GM21528 (cell line): ENCODE data around the gene SIL1.
"Not testable (repeated sequence)": the region's sequence is repeated elsewhere in the genome, so short reads cannot be mapped to it uniquely, and the experiment has no call there.

Experiments used
- ATAC-seq: cut with Tn5 transposase; IDR thresholded peaks from one replicate; pipeline ENCODE4 v1.9.1; 2021; ENCODE audit warnings: mild to moderate bottlenecking, moderate library complexity; ENCODE audit not compliant: unreplicated experiment, low FRiP score

Gene SIL1

DNA sequence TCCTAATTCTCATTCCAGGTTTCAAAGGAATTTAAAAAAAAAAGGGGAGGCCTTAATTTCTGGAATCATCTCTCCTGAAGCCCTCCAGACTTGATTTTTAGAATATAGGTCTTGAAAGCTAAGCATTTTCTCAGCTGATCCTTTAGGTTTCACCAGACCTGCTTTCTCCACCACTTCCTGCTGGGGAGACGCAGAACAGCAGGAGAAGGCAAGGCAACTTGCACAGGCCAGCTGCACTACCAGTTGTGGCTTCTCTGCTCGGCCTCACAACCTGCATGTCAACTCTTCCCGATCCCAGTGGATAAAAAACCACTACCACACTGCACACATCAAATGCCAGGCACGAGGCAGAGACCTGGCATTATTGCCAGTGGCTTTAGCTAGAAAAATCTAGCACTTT, 119.8 kb downstream of the SIL1 start:
- no peak for ATAC-seq

DNA sequence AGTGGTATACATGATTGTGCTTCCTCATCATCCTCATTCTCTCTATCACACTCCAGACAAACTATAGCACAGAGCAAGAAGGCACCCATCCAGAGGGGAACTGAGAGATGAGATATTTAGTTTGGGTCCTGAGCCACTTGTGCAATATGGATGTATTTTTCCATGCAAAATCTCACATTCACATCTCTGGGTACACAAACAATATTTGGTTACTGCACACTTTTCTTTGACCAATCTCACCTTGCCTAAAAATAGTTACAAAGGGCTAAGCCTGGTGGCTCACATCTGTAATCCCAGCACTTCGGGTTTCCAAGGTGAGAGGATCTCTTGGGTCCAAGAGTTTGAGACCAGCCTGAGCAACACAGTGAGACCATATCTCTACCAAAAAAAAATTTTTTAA, 120.3 kb downstream of the SIL1 start:
- no peak for ATAC-seq

DNA sequence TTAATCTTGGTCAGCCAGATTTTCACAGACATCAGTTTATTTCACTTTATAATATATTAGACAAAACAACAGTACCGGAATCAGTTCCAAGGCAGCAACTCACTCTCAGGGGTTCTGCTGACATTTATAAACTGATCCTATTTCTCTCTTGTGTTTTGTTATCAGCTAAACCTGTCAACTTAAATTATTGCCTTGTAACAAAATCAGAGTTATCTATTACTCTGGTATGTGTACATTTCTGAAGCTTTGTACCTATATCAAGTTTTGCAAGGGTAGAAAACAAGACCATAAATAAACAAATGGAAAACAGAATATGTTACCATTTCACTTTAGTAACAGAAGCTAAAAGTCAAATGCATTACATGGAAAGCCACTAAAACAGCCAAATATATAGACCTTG, 122.1 kb downstream of the SIL1 start:
- no peak for ATAC-seq

- no peak for ATAC-seq
These were observed 122.8 kb downstream of the SIL1 start for GRCh38 chr5:139075066-139076050.

DNA sequence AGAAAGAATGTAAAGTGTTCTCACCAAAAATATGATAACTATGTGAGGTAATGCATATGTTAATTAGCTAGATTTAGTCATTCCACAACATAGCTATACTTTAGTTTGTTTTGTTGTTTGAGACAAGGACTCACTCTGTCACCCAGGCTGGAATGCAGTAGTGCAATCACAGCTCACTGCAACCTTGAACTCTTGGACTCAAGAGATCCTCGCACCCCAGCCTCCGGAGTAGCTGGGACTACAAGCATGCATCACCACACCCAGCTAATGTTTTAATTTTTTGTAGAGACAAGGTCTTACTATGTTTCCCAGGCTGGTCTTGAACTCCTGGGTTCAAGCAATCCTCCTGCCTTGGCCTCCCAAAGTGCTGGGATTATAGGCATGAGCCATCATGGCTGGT, 124.2 kb downstream of the SIL1 start:
- not testable (repeated sequence) for ATAC-seq

DNA sequence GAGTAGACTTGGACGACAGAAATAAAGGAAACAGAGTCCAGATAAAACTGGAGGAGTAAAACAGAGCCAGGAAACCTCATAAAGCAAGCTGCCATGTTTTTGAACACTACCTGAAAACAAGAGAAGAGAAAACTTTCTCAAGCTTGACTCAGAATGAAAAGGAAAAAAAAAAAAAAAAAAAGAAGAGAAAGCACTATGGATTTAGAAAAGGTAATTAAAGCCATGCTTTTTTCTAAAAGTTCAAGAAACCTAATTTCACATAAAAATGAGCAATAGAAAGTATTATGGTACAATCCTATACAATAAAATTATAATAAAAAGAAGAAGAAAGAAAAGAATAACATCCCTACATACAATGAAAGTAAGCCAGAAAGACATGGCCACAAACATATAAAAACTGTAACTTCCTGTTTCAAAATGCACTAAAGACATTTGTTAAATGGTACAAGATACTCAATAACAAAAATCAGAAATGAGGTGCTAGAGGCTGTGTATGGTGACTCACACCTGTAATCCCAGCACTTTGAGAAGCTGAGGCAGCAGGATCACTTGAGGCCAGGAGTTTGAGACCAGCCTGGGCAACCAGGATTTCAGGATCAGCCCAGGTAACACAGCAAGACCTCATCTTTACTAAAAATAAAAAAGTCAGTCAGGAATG, 129.5 kb downstream of the SIL1 start:
- ATAC-seq, result no peak

DNA sequence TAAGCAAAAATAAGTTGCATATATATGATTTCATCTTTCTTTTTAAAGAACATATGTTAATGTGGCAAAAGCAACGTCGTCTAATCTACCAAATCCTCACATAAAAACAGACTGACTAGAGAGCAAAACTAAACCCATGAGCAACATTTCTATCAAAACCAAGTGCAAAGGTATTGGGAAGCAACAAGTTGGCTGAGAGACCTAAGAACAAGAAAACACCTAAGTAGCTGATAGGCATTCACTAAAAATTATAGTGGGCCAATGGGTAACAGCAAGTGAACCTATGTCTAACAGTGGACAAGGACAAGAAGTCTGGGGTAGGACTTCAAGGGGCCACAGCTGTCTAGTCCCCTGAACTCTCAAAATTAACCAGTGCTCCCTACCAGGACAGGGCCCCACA, 130.1 kb downstream of the SIL1 start:
- ATAC-seq, result no peak

DNA sequence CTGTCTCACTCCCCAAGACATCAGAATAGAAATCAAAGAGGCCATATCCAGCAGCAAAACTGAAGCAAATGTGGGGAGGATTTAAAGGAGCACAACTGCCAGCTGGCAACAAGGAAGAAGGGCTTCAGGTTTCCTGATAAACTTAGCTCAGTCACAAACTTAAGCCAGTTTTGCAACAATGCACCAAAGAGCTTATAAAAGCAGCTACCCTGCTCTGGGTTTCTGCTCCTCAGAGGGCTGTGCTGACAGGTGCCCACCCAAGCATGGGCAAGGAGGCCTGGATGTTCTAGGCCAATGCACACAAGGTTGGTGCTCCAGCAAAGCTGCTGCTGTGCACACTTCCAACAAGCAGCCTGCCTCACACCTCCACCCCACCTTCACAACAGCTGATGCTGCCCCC, 132.9 kb downstream of the SIL1 start:
- no peak for ATAC-seq

GRCh38 chr5:139064613-139065012, 133.6 kb downstream of the SIL1 start:
- ATAC-seq, result no peak

DNA sequence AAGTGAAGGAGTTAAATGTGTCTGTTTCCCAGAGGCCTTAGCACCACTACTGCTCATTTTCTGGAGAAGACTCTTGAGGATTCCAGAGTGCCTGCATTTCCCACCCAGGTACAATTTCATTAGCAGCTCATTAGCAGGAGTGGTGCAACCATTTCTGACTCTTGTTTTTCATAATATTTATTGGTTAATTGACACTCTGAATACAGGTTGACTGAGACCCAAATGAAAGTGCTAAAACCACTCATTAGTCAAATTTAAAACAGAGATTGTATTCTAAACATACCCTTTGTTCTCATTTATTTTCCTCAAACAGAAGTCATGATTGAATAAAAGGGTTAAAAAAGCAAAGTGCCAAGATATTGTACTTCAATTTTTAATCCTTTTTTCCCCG, 134.5 kb downstream of the SIL1 start:
- no peak for ATAC-seq

DNA sequence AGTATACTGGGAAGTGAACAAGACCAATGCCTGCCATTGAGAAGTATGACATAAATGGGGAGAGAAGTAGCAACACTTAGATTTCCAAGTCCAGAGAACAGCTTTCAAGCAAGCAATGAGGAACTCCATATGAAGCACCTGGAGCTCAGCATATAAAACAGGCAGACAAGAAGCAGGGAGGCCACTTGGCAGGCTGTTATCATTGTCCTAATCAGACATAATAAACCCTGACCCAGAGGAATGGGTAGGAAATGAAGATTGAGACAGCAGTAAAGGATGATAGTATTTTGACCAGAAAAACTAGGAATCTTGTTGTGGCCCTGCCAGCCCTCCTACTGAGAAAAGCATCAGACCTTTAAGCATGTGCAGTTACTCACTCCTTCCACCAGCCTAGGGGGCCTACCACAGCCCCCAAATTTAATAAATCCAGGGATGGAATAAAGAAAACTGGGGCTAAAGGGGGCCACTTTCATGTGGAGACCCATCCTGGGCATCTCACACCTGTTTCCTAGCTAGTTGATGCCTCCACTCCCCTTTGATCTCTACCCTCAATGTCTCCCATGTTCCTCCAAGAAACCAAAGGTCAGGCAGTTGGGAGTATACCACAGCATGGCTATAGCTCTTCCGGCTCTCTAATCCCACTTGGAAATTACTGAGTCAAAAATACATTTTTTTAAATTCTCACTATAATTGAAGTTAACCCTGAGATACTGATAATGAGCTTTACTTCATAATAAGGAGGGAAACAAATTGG, 135.1 kb downstream of the SIL1 start:
- no peak for ATAC-seq

GRCh38 chr5:139061856-139062255, 136.3 kb downstream of the SIL1 start:
- no peak for ATAC-seq

DNA sequence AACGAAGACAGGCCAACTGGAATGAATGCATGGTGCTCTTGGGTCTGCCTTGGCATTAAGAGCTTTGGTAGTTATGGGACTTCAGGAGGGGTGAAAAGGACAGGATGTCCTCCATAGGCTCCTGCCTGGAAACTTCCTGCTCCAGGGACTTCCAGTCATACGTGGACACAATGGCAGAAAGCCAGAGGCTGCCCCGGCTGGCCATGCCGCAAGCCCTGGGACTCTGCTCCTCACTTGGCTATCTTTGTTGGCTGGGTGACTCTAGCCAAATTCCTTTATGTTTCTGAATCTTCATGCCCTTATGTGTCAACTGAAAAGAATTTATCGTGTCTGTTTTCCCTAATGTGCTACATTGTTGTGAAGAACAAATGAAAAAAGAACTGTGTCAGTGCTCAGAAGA, 136.9 kb downstream of the SIL1 start:
- no peak for ATAC-seq

GRCh38 chr5:139058121-139058520, 140.0 kb downstream of the SIL1 start:
- no peak for ATAC-seq

DNA sequence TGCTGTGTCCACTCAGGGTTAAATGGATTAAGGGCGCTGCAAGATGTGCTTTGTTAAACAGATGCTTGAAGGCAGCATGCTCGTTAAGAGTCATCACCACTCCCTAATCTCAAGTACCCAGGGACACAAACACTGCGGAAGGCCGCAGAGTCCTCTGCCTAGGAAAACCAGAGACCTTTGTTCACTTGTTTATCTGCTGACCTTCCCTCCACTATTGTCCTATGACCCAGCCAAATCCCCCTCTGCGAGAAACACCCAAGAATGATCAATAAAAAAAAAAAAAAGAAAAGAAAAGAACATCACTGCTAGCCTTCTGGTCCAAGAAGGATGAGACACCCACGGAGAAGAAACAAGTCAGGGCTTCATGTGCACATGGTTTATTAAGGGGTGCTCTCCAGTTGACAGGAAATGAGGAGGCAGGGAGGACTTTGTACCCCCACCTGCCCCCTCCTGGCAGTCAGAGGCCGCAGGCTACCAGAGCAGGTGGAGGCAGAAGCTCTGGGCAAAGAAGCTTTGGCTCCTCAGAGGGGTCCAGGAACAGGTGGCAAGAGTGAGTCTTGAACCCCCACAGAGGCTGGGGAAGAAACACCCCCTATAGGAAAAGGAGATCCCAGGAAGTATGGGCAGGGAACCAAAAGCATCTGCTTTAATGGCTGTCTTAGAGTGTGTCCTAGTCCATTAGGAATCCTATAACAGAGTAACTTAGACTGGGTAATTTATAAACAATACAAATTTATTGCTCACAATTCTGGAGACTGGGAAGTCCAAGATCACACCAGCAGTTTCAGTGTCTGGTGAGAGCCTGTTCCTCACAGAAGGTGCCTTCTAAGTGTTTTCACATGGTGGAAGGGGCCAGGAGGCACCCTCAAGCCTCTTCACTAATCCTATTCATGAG, 140.9 kb downstream of the SIL1 start:
- not testable (repeated sequence) for ATAC-seq

DNA sequence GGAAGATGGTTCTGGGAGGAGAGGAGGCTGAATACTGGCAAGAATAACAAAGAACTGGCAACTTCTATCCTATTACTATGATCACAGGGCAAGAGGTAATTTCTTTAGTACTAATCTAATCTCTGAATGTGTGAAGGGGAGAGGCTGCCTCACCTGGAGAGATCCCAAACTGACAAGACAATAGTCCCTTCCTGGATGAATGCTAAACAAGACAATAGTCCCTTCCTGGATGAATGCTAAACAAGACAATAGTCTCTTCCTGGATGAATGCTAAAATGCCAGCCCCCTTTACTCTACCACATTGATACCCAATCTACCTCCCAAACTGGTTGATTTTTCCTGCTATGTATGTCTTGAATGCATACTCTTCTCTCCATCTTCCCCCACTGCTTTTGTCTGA, 145.2 kb downstream of the SIL1 start:
- ATAC-seq, result no peak

DNA sequence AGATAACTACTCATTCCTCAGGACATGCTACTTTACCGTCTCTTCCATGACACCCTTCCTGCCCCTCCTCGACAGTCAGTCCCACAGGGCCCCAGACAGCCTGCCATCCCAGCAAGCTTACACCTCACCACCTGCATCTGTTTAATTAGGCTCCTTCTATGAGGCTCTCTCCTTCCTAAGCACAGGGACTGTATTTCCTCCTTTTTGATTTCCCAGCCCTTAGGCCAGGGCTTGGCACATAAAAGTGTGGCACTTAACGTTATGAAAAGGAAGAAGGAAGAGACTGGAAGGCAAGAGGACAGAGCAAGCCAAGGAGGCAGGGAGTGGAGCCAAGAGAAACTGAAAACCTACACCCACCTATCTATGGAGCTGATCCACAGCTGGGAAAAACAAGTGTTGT, 146.8 kb downstream of the SIL1 start:
- ATAC-seq, result no peak

- no peak for ATAC-seq
These were observed 147.7 kb downstream of the SIL1 start for GRCh38 chr5:139050432-139050831.

DNA sequence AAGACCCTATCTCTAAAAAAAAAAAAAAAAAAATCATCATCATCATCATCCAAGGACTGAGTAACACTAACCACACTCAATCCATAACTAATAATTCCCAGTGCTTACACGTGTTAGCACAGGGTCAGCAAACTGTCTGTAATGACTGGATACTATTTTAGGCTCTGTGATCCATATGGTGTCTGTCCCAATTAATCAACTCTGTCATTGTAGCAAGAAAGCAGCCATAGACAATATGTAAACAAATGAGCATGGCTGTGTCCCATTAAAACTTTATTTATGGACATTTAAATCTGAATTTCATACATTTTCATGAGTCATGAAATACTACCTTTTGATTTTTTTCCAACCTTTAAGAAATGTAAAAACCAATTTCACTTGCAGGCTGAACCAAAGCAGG, 148.4 kb downstream of the SIL1 start:
- ATAC-seq, result no peak

DNA sequence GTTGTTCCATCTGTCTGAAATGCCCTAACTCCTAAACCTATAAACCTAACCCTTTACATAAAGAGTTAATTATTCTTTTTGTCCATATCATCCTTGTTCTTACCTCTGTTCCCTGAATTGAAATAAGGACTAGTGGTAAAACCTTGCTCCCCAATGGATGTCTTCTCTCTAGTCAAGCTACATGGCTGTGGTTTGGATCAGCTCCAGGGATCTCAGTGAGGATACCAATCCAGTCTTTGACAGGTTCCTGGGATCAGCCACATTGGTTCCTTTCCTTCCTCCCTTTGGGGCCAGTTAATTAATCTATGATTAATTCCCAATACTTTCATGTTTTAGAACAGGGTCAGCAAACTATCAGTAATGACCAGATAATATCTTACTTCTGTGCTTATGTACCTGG, 151.6 kb downstream of the SIL1 start:
- ATAC-seq, result no peak
